ENCODE measurements around the gene ADAMTS14.
"Not testable (repeated sequence)": the region's sequence is repeated elsewhere in the genome, so short reads cannot be mapped to it uniquely, and the experiment has no call there.

ADAMTS14 gene, protein sequence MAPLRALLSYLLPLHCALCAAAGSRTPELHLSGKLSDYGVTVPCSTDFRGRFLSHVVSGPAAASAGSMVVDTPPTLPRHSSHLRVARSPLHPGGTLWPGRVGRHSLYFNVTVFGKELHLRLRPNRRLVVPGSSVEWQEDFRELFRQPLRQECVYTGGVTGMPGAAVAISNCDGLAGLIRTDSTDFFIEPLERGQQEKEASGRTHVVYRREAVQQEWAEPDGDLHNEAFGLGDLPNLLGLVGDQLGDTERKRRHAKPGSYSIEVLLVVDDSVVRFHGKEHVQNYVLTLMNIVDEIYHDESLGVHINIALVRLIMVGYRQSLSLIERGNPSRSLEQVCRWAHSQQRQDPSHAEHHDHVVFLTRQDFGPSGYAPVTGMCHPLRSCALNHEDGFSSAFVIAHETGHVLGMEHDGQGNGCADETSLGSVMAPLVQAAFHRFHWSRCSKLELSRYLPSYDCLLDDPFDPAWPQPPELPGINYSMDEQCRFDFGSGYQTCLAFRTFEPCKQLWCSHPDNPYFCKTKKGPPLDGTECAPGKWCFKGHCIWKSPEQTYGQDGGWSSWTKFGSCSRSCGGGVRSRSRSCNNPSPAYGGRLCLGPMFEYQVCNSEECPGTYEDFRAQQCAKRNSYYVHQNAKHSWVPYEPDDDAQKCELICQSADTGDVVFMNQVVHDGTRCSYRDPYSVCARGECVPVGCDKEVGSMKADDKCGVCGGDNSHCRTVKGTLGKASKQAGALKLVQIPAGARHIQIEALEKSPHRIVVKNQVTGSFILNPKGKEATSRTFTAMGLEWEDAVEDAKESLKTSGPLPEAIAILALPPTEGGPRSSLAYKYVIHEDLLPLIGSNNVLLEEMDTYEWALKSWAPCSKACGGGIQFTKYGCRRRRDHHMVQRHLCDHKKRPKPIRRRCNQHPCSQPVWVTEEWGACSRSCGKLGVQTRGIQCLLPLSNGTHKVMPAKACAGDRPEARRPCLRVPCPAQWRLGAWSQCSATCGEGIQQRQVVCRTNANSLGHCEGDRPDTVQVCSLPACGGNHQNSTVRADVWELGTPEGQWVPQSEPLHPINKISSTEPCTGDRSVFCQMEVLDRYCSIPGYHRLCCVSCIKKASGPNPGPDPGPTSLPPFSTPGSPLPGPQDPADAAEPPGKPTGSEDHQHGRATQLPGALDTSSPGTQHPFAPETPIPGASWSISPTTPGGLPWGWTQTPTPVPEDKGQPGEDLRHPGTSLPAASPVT

DNA sequence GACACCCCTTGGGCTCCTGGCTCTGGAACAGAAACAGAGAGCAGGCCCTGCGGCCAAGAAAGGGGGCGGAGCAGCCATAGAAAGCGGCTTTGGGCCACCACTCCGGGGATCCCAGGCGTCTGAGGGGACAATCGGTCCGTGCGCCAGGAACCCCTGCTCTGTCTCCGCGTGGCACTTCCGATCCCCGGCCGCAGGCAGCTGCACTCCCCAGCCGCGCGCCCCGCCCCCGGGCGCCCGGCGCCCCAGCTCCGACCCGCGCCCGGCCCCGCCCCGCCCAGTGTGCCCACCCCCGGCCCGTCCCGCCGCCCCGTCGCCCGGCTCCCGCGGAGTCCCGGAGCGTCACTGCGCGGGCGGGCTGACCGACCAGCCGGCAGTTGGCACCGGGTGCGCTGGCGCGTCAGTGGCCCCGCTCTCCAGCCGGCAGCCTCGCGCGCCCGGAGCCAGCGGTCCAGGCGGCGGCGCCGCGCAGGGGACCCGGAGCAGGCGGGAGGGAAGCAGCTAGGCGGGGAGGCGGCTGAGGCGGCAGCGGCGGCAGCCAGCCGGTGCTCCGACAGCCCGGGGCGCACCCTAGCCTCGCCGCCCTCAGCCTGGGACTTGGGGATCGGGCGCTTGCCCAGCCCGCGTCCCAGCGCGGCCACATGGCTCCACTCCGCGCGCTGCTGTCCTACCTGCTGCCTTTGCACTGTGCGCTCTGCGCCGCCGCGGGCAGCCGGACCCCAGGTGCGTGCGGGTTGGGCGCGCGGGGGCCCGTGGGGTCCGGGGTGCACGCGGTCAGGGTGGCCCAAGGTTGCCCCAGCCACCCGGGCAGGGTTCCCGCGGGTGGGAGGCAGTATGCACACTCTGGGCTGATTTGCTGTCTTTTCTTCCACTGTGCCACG lies at the start of gene ADAMTS14:
Gene ADAMTS14 (plus strand): TSS at position 342 of the 878 bp plus-strand sequence. CDS start 297 bp downstream, at position 639.
- peak; percentile 37 for DNase-seq

DNA sequence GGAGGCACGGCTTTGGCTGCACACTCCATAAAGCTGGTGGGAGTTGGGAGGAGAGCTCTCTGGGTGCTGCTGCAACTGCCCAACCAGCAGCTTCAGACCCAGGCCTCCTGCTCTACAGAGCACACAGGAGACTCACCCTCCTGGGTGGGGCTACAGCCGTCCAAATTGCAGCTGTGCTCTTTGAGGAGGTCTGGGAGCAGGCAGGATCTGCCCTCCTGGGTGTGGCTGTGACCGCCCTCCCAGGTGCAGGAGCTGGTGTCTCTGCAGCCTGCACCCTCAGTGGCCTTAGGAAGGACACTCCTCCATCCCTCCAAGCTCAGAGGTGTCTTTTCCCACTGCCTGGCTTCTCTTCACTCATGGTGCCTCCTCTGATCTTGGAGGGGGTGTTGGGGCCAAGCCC lies 49.8 kb upstream of the ADAMTS14 start:
- DNase-seq = no peak

GRCh38 chr10:70622981-70623844 lies 49.1 kb upstream of the ADAMTS14 start:
- DNase-seq = no peak

GRCh38 chr10:70626056-70626455 lies 46.2 kb upstream of the ADAMTS14 start:
- DNase-seq = no peak

- DNase-seq = no peak
Observed at GRCh38 chr10:70629338-70629737, 43.0 kb upstream of the ADAMTS14 start.

DNA sequence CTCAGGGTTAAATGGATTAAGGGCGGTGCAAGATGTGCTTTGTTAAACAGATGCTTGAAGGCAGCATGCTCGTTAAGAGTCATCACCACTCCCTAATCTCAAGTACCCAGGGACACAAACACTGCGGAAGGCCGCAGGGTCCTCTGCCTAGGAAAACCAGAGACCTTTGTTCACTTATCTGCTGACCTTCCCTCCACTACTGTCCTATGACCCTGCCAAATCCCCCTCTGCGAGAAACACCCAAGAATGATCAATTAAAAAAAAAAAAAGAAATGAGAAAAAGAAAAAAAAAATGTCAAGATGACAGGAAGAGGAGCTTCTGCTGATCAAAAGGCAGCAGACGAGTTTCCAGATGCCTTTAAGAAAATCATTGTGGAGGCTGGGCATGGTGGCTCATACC lies 40.6 kb upstream of the ADAMTS14 start:
- not testable (repeated sequence) for DNase-seq

DNA sequence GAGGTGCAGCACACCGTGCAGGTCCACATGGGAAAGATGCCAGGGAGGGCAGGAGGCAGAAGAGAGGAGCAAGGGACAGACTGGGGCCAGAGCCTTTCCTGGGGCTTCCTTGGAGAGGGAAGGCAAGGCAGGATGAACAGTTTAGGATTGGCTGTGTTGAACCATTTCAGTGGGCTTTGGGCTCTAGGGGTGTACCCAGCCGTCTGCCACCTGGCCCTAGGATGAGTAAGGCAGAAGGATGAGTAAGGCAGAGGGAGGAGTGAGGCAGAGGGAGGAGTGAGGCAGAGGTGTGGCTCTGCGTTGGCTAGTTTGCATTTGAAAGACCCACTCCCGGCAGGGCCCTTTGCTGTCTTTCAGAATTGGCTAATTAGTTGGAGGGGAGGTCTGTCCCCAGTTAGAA lies 38.3 kb upstream of the ADAMTS14 start:
- DNase-seq = no peak

GRCh38 chr10:70634515-70634914 lies 37.8 kb upstream of the ADAMTS14 start:
- DNase-seq = not testable (repeated sequence)

- DNase-seq = not testable (repeated sequence)
Observed at GRCh38 chr10:70639640-70640383, 32.5 kb upstream of the ADAMTS14 start.

DNA sequence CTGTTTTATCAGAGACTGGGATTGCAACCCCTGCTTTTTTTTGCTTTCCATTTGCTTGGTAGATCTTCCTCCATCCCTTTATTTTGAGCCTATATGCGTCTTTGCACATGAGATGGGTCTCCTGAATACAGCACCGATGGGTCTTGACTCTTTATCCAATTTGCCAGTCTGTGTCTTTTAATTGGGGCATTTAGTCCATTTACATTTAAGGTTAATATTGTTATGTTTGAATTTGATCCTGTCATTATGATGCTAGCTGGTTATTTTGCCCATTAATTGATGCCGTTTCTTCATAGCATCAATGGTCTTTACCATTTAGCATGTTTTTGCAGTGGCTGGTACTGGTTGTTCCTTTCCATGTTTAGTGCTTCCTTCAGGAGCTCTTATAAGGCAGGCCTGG lies 29.0 kb upstream of the ADAMTS14 start:
- not testable (repeated sequence) for DNase-seq

DNA sequence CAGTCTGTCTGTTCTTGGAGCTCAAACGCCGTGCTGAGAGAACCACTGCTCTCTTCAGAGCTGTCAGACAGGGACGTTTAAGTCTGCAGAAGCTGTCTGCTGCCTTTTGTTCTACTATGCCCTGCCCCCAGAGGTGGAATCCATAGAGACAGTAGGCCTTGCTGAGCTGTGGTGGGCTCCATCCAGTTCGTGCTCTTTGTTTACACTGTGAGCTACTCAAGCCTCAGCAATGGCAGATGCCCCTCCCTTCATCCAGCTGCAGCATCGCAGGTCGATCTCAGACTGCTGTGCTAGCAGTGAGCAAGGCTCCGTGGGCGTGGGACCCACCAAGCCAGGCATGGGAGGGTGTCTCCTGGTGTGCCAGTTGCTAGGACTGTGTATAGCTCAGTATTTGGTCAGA lies 27.3 kb upstream of the ADAMTS14 start:
- not testable (repeated sequence) for DNase-seq

DNA sequence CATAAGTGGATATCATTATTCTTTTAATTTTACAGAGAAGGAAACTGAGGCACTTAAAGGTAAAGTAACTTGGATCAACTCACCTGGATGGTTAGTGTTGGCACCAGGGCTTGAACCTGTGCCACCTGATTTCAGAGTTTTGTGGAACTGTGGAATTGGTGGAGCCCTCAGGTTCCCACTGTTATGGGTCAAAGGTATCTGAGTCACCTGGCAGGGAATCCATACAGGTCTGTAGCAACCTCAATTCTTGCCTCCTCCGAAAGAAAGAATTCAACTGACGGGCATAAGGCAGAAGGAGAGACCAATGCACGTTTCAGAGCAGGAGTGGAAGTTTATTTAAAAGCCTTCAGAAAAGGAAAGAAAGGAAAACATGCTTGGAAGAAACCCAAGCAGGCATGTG lies 25.2 kb upstream of the ADAMTS14 start:
- DNase-seq = no peak

- no peak for DNase-seq
Observed at GRCh38 chr10:70648427-70648826, 23.9 kb upstream of the ADAMTS14 start.

- no peak for DNase-seq
Observed at GRCh38 chr10:70649526-70649925, 22.8 kb upstream of the ADAMTS14 start.

- DNase-seq = no peak
Observed at GRCh38 chr10:70650104-70650503, 22.2 kb upstream of the ADAMTS14 start.

DNA sequence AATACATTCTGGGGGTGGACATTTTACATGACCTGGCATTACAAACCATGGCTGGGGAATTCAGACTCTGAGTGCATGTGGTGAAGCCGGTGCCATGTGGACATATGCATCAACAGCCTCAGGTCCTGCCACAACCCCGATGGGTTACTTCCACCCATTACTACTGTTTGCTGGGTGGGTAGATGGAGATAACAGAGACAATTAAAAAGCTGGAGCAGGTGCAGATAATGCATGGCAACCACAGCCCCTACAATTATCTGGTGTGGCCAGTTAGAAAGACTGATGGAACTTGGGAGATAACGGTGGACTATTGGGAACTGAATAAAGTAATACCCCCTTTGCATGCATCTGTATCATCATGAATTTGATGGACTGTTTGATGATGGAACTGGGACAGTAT lies 21.6 kb upstream of the ADAMTS14 start:
- DNase-seq = no peak

DNA sequence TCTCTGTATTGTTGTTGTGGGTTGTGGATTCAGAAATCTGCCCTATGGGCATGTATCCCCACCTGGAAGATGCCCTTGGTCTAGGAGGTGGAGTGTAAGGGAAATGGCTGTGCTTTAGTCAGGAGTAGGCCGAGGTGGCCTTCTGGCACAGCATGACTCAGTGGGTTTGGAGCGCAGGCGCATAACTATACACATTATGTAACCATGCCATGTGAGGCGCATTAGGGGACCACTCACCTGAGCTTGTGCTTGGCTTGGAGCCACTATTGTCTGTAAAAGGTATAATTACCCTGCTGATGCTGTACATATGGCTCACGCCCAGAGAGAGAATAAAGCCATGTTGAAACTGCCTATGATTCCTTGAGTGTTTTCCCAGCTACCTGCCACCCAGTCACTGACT lies 20.6 kb upstream of the ADAMTS14 start:
- DNase-seq = no peak

GRCh38 chr10:70652761-70653657 lies 19.3 kb upstream of the ADAMTS14 start:
- no peak for DNase-seq

DNA sequence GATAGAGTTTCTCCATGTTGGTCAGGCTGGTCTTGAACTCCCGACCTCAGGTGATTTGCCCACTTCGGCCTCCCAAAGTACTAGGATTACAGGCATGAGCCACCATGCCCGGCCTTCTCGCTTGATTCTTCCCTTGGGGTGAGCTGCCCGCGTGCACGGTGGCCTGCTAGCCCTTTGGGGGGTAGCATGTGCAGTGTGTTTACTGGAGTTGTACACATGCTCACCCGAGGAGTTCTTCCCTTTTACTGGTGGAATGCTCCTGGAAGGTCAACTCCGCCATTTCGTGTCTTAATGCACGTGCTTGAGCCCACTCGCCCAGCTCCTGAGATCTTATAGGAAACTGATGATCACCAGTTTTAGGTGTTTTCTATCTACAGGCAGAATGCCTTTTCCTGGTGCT lies 17.0 kb upstream of the ADAMTS14 start:
- no peak for DNase-seq

All from RPMI8226 (cell line).